H9 (cell line): ENCODE results near the gene ENOX2. TPM values are rescaled to one million over a fixed set of nuclear protein-coding genes. Genes with fewer than 3 reads are reported as not detected.

Source experiments
- DNase-seq: peaks from one replicate; pipeline ENCODE4 v3.0.0-alpha.2; 2017
- H2AFZ ChIP-seq: one replicate; pipeline ENCODE4 v1.6.1; 2013; ENCODE audit warnings: mild to moderate bottlenecking, low read length, control low read depth, moderate library complexity
- H2AK5ac ChIP-seq: 2 replicates; pipeline ENCODE4 v1.6.1; 2013; ENCODE audit warnings: low read length, control low read depth, mixed read lengths; ENCODE audit not compliant: insufficient read length
- H2BK120ac ChIP-seq: one replicate; pipeline ENCODE4 v1.6.1; 2013; ENCODE audit warnings: low read depth, mild to moderate bottlenecking, low read length, control low read depth, inconsistent platforms; ENCODE audit not compliant: poor library complexity, severe bottlenecking
- H2BK12ac ChIP-seq: 2 replicates; pipeline ENCODE4 v1.6.1; 2013; ENCODE audit warnings: low read length, control low read depth, mixed read lengths, low read depth; ENCODE audit not compliant: insufficient read length
- H2BK15ac ChIP-seq: 2 replicates; pipeline ENCODE4 v1.6.1; 2013; ENCODE audit warnings: low read depth, low read length, control low read depth
- H2BK20ac ChIP-seq: one replicate; pipeline ENCODE4 v1.6.1; 2013; ENCODE audit warnings: low read depth, mild to moderate bottlenecking, low read length, control low read depth, inconsistent platforms; ENCODE audit not compliant: poor library complexity, severe bottlenecking
- H2BK5ac ChIP-seq: 2 replicates; pipeline ENCODE4 v1.6.1; 2013; ENCODE audit warnings: low read length, control low read depth, mixed read lengths; ENCODE audit not compliant: insufficient read length
- H3K14ac ChIP-seq: 2 replicates; pipeline ENCODE4 v1.6.1; 2013; ENCODE audit warnings: low read length, control low read depth; ENCODE audit not compliant: insufficient read depth
- H3K18ac ChIP-seq: 2 replicates; pipeline ENCODE4 v1.6.1; 2013; ENCODE audit warnings: low read depth, mild to moderate bottlenecking, mixed read lengths, low read length, control low read depth; ENCODE audit not compliant: insufficient read length
- H3K23ac ChIP-seq: 2 replicates; pipeline ENCODE4 v1.6.1; 2013; ENCODE audit warnings: low read length, control low read depth, mixed read lengths, low read depth; ENCODE audit not compliant: insufficient read length
- H3K23me2 ChIP-seq: 2 replicates; pipeline ENCODE4 v1.6.1; 2013; ENCODE audit warnings: low read depth, mild to moderate bottlenecking, mixed read lengths, low read length, control low read depth; ENCODE audit not compliant: insufficient read length, poor library complexity, severe bottlenecking
- H3K27ac ChIP-seq: 2 replicates; pipeline ENCODE4 v1.5.1; 2013; ENCODE audit warnings: low read length, control low read depth, mixed read lengths, low read depth; ENCODE audit not compliant: insufficient read length
- H3K27me3 ChIP-seq: 2 replicates; pipeline ENCODE4 v1.6.1; 2013; ENCODE audit warnings: low read length, control low read depth, inconsistent platforms; ENCODE audit not compliant: insufficient read depth
- H3K4ac ChIP-seq: 2 replicates; pipeline ENCODE4 v1.6.1; 2013; ENCODE audit warnings: low read depth, mild to moderate bottlenecking, control low read depth, inconsistent platforms, low read length, moderate library complexity
- H3K4me1 ChIP-seq: 2 replicates; pipeline ENCODE4 v1.6.1; 2013; ENCODE audit warnings: low read length, control low read depth, inconsistent platforms; ENCODE audit not compliant: insufficient read depth
- H3K4me2 ChIP-seq: 2 replicates; pipeline ENCODE4 v1.6.1; 2013; ENCODE audit warnings: low read length, control low read depth, mixed read lengths; ENCODE audit not compliant: insufficient read length, insufficient read depth
- H3K56ac ChIP-seq: 2 replicates; pipeline ENCODE4 v1.6.1; 2013; ENCODE audit warnings: low read depth, mild to moderate bottlenecking, mixed read lengths, low read length, control low read depth; ENCODE audit not compliant: insufficient read length
- H3K79me1 ChIP-seq: 2 replicates; pipeline ENCODE4 v1.6.1; 2013; ENCODE audit warnings: low read depth, mild to moderate bottlenecking, moderate library complexity, low read length, control low read depth, inconsistent platforms; ENCODE audit not compliant: insufficient read depth, poor library complexity, severe bottlenecking
- H3K79me2 ChIP-seq: 2 replicates; pipeline ENCODE4 v1.6.1; 2013; ENCODE audit warnings: low read length, control low read depth, inconsistent platforms; ENCODE audit not compliant: insufficient read depth
- H3K9ac ChIP-seq: 2 replicates; pipeline ENCODE4 v1.6.1; 2013; ENCODE audit warnings: low read length, control low read depth, mixed read lengths; ENCODE audit not compliant: insufficient read length; ENCODE audit errors: extremely low read depth
- H3K9me3 ChIP-seq: one replicate; pipeline ENCODE4 v1.6.1; 2013; ENCODE audit warnings: low read depth, low read length, inconsistent platforms; ENCODE audit not compliant: control insufficient read depth
- H3T11ph ChIP-seq: one replicate; pipeline ENCODE4 v1.6.1; 2013; ENCODE audit warnings: mild to moderate bottlenecking, low read length, control low read depth, inconsistent platforms
- H4K20me1 ChIP-seq: one replicate; pipeline ENCODE4 v1.6.1; 2013; ENCODE audit not compliant: control insufficient read depth, insufficient read length, insufficient read depth
- H4K5ac ChIP-seq: 2 replicates; pipeline ENCODE4 v1.6.1; 2013; ENCODE audit warnings: low read depth, mild to moderate bottlenecking, mixed read lengths, low read length, control low read depth; ENCODE audit not compliant: insufficient read length
- H4K8ac ChIP-seq: replicated peaks from 2 replicates; pipeline ENCODE4 v1.6.1; 2013; ENCODE audit warnings: low read length, control low read depth, mixed read lengths, low read depth; ENCODE audit not compliant: insufficient read length
- H4K91ac ChIP-seq: 2 replicates; pipeline ENCODE4 v1.6.1; 2013; ENCODE audit warnings: low read depth, mild to moderate bottlenecking, moderate library complexity, mixed read lengths, low read length, control low read depth; ENCODE audit not compliant: insufficient read length
- H3K27ac Mint-ChIP-seq, 3 experiments: 2 replicates in 2 of 3; 3 replicates in 1 of 3; pipeline ENCODE4 v1.8.0; 2020 to 2021; ENCODE audit warnings: mixed read lengths in 3 of 3, mild to moderate bottlenecking in 1 of 3, moderate library complexity in 1 of 3
- H3K27me3 Mint-ChIP-seq: 2 replicates; pipeline ENCODE4 v1.8.0; 2021; ENCODE audit warnings: low read depth, mild to moderate bottlenecking, moderate library complexity, mixed read lengths
- H3K36me3 Mint-ChIP-seq, 3 experiments: 2 replicates in 2 of 3; 3 replicates in 1 of 3; pipeline ENCODE4 v1.8.0; 2020 to 2021; ENCODE audit warnings: low read depth in 3 of 3, mixed read lengths in 3 of 3; ENCODE audit not compliant: insufficient read depth in 1 of 3
- H3K4me1 Mint-ChIP-seq, 2 experiments: 2 replicates each; pipeline ENCODE4 v1.8.0; 2020; ENCODE audit warnings: mixed read lengths in 2 of 2
- H3K4me3 Mint-ChIP-seq, 2 experiments: 2 replicates in 1 of 2; 3 replicates in 1 of 2; pipeline ENCODE4 v1.8.0; 2020 to 2021; ENCODE audit warnings: mild to moderate bottlenecking in 2 of 2, mixed read lengths in 2 of 2, moderate library complexity in 1 of 2
- H3K9me3 Mint-ChIP-seq, 2 experiments: 2 replicates in 1 of 2; 3 replicates in 1 of 2; pipeline ENCODE4 v1.8.0; 2020; ENCODE audit warnings: mild to moderate bottlenecking in 2 of 2, mixed read lengths in 2 of 2, moderate library complexity in 1 of 2
- CTCF ChIP-seq: fragments of 200-600 bp; sonication (generic); conservative IDR thresholded peaks from 3 replicates; pipeline ENCODE4 v1.8.0; 2021; ENCODE audit warnings: antibody characterized with exemption, mild to moderate bottlenecking
- WGBS: extraction: QIAGEN DNeasy Blood & Tissue Kit; methylation state at CpG from one replicate; pipeline ENCODE4 v1.1.7; 2013; ENCODE audit warnings: missing lambda C conversion rate, low lambda C conversion rate, mixed read lengths; ENCODE audit not compliant: insufficient read length; ENCODE audit errors: extremely low coverage; 5-methylcytosine and 5-hydroxymethylcytosine counted together
- total RNA-seq: library from RNA; stranded (reverse); gene quantifications from 2 replicates; pipeline ENCODE4 v1.2.1, GENCODE V29; 2021

Gene ENOX2
- total RNA-seq, 1 experiment from 2014 or later = 17.7 TPM

GRCh38 chrX:130857207-130857606 lies 45.8 kb downstream of the ENOX2 start:
- Mint-ChIP-seq H3K27ac (no peak overlapping the region), H3K9me3 (peaks cover 3 to 6% of the 10 kb centered on the region in 2 experiments; a peak in 3 of 5 replicates), H3K4me1 (no peaks in the 10 kb centered on the region), H3K27me3 (no peaks in the 10 kb centered on the region), H3K36me3 (peaks cover 0 to 2% (median 2%) of the 10 kb centered on the region in 3 experiments; a peak in 4 of 7 replicates), H3K4me3 (no peak overlapping the region)
- Histone ChIP-seq H2AFZ (no peak overlapping the region), H4K91ac (no peak overlapping the region), H3K79me1 (no peaks in the 10 kb centered on the region), H3K18ac (no peak overlapping the region), H3K56ac (no peak overlapping the region), H2BK15ac (no peak overlapping the region), H3K4me2 (no peak overlapping the region), H3K23ac (no peak overlapping the region), H3K4me1 (no peaks in the 10 kb centered on the region), H2AK5ac (no peak overlapping the region), H4K20me1 (no peaks in the 10 kb centered on the region), H3K4ac (no peak overlapping the region), H3K27ac (no peak overlapping the region), H3K9ac (no peak overlapping the region), H2BK20ac (no peak overlapping the region), H3K9me3 (no peaks in the 10 kb centered on the region), H4K8ac (no peak overlapping the region), H2BK5ac (no peak overlapping the region), H3K14ac (no peak overlapping the region), H3K79me2 (no peaks in the 10 kb centered on the region), H2BK120ac (no peak overlapping the region), H3K27me3 (no peaks in the 10 kb centered on the region), H4K5ac (no peak overlapping the region), H3T11ph (no peak overlapping the region), H2BK12ac (no peak overlapping the region), H3K23me2 (no peaks in the 10 kb centered on the region)
- no CpG with 5 or more reads among the region's 1 CpG for WGBS
- no peak for DNase-seq
- no peak for TF ChIP-seq CTCF
